PC-3 (cell line): ENCODE data around the gene SH3RF2. TPM values are rescaled to one million over a fixed set of nuclear protein-coding genes. Genes with fewer than 3 reads are reported as not detected.

Source experiments
- ATAC-seq: fragments of 200-7000 bp; cut with Tn5 transposase; 2 replicates; pipeline ENCODE4 v1.9.1; 2020; ENCODE audit warnings: mild to moderate bottlenecking, moderate library complexity
- BruUV-seq: library from RNA; stranded (reverse); fragments of 400-500 nt; replicated peaks from 2 replicates; lab custom pipeline; 2021; lab: Mats Ljungman, UMichigan
- CTCF ChIA-PET: fragments of 300-600 bp; sonication (Branson Sonifier 250); formaldehyde crosslinking; loops from one replicate; lab custom pipeline; 2022; ENCODE audit warnings: antibody characterized with exemption; lab: Charles Lee
- POLR2A ChIA-PET: fragments of 300-600 bp; sonication (Branson Sonifier 250); formaldehyde crosslinking; loops from one replicate; lab custom pipeline; 2022; ENCODE audit warnings: antibody characterized with exemption; ENCODE audit not compliant: unreplicated experiment; lab: Charles Lee
- DNase-seq: peaks from one replicate; pipeline ENCODE4 v3.0.0-alpha.2; 2015
- H2AFZ ChIP-seq: fragments of 300-600 bp; sonication (generic); 2 replicates; pipeline ENCODE4 v1.6.0; 2016; ENCODE audit warnings: antibody characterized with exemption, low read length
- H3F3A ChIP-seq: fragments of 300-600 bp; sonication (generic); one replicate; pipeline ENCODE4 v1.6.0; 2017; ENCODE audit warnings: antibody characterized with exemption, low read length, control low read depth, mild to moderate bottlenecking; ENCODE audit not compliant: unreplicated experiment
- H3K27ac ChIP-seq: fragments of 300-600 bp; sonication (generic); 2 replicates; pipeline ENCODE4 v1.5.1; 2016; ENCODE audit warnings: mild to moderate bottlenecking, low read length
- H3K27me3 ChIP-seq: fragments of 300-600 bp; sonication (generic); 2 replicates; pipeline ENCODE4 v1.6.1; 2016; ENCODE audit warnings: low read length, mixed read lengths
- H3K36me3 ChIP-seq: fragments of 300-600 bp; sonication (generic); 2 replicates; pipeline ENCODE4 v1.6.1; 2016; ENCODE audit warnings: low read depth, mixed run types, low read length, mixed read lengths
- H3K4me1 ChIP-seq: fragments of 300-600 bp; sonication (generic); 2 replicates; pipeline ENCODE4 v1.5.1; 2016; ENCODE audit warnings: low read length; ENCODE audit not compliant: insufficient read depth
- H3K4me2 ChIP-seq: fragments of 300-600 bp; sonication (generic); 2 replicates; pipeline ENCODE4 v1.6.0; 2016; ENCODE audit warnings: low read length
- H3K4me3 ChIP-seq: fragments of 300-600 bp; sonication (generic); 2 replicates; pipeline ENCODE4 v1.5.1; 2016; ENCODE audit warnings: mild to moderate bottlenecking, low read length, mixed read lengths
- H3K79me2 ChIP-seq: fragments of 300-600 bp; sonication (generic); 2 replicates; pipeline ENCODE4 v1.6.1; 2017; ENCODE audit warnings: low read length, mixed read lengths
- H3K9ac ChIP-seq: fragments of 300-600 bp; sonication (generic); 2 replicates; pipeline ENCODE4 v1.6.0; 2016; ENCODE audit warnings: mild to moderate bottlenecking, low read length
- H3K9me2 ChIP-seq: fragments of 300-600 bp; sonication (generic); replicated peaks from 2 replicates; pipeline ENCODE4 v1.6.1; 2016; ENCODE audit warnings: mixed run types, low read length, mixed read lengths
- H3K9me3 ChIP-seq: fragments of 300-600 bp; sonication (generic); 2 replicates; pipeline ENCODE4 v1.6.1; 2016; ENCODE audit warnings: low read length, mixed read lengths
- H4K20me1 ChIP-seq: fragments of 300-600 bp; sonication (generic); 2 replicates; pipeline ENCODE4 v1.6.1; 2016; ENCODE audit warnings: low read length, mixed read lengths
- CTCF ChIP-seq: fragments of 300-600 bp; sonication (generic); conservative IDR thresholded peaks from 2 replicates; pipeline ENCODE4 v1.5.1; 2017; ENCODE audit warnings: antibody characterized with exemption, low read depth, mild to moderate bottlenecking, low read length
- EZH2 ChIP-seq: fragments of 300-600 bp; sonication (generic); IDR thresholded peaks from one replicate; pipeline ENCODE4 v1.6.1; 2017; ENCODE audit warnings: antibody characterized with exemption, mild to moderate bottlenecking, low read length; ENCODE audit not compliant: unreplicated experiment
- EZH2phosphoT487 ChIP-seq: fragments of 300-600 bp; sonication (generic); IDR thresholded peaks from 2 replicates; pipeline ENCODE4 v1.6.1; 2018; ENCODE audit warnings: mild to moderate bottlenecking, antibody characterized with exemption, low read length, borderline replicate concordance
- intact Hi-C: fragments of 100-400 bp; cut with micrococcal nuclease; formaldehyde crosslinking; loops from 2 replicates; pipeline ENCODE4 v1.9.0; 2023
- total RNA-seq: library from RNA; depleted of rRNA; stranded (reverse); fragments of >200 nt; gene quantifications from 2 replicates; pipeline ENCODE4 v1.2.3, GENCODE V29; 2014

Gene SH3RF2
- total RNA-seq, 1 experiment from 2014 or later, result 5.9 TPM

DNA sequence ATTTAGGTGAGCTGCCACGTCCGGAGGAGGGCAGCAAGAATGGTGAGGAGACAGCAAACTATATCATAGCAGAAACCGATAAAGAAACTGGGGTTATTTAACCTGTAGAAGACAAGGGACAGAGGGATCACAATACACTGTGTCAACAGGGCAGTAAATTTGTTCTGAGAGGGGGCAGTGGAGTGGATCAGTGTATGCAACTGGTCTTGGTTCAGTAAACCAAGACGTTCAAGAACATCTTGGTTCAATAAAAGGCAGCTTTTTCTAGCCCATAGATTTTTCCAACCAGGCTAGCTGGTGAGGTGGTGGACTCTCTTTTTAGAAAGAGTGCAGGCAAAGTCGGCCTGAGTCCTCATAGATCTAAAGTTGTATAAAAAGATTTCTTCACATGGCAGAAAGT lies 113.7 kb downstream of the SH3RF2 start:
- Histone ChIP-seq H3K27ac (no peak overlapping the region), H3K27me3 (no peaks in the 10 kb centered on the region), H3K79me2 (no peaks in the 10 kb centered on the region), H3K9me2 (no peaks in the 10 kb centered on the region), H4K20me1 (no peaks in the 10 kb centered on the region), H3K36me3 (no peaks in the 10 kb centered on the region), H3F3A (no peaks in the 10 kb centered on the region), H3K9me3 (no peaks in the 10 kb centered on the region), H3K9ac (no peak overlapping the region), H3K4me3 (no peak overlapping the region), H3K4me1 (peaks cover 20% of the 10 kb centered on the region; the same call in 1 of the 2 replicates), H3K4me2 (no peak overlapping the region), H2AFZ (no peak overlapping the region)
- intact Hi-C loops, result no loop called here
- ChIA-PET CTCF (interaction anchor here (0.6 kb wide), 1 partner anchor 1988 kb away, joined by 4 read pairs; no protein-coding TSS in a partner anchor), POLR2A (interaction anchor here (0.7 kb wide), 1 partner anchor 205 kb away, joined by 4 read pairs; no protein-coding TSS in a partner anchor)
- BruUV-seq, result no TSS peak
- ATAC-seq (no peak), DNase-seq (no peak)
- TF ChIP-seq EZH2 (no peak), EZH2phosphoT487 (no peak), CTCF (no peak)

DNA sequence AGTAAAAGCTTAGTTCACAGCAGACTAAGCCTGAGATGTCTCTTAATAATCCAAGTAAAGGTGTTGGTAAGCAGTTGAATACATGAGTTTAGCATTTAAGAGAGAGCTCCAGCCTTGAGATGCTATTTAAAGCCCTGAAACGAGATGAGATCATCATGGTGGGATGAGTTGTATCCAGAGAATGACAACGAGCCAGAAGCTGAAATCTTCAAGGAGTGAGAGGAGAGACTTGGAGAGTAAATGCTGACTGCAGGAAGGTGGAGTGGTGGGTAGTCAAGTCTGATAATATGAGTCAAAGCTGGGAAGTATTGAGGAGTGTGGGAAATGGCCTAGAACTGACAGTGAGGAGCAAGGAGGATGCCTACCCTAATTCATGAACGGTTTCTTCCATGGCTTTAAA lies 115.3 kb downstream of the SH3RF2 start:
- H3K9me3 ChIP-seq, result no peaks in the 10 kb centered on the region
- no peak overlapping the region for H3K9ac ChIP-seq
- H3K79me2 ChIP-seq, result no peaks in the 10 kb centered on the region
- ATAC-seq, result no peak
- TF ChIP-seq EZH2 (no peak), EZH2phosphoT487 (no peak), CTCF (no peak)
- H3F3A ChIP-seq, result no peaks in the 10 kb centered on the region
- H3K27me3 ChIP-seq, result peaks cover 14% of the 10 kb centered on the region; the same call in 1 of the 2 replicates
- no peak overlapping the region for H3K4me3 ChIP-seq
- no peak for DNase-seq
- no peaks in the 10 kb centered on the region for H4K20me1 ChIP-seq
- no peaks in the 10 kb centered on the region for H3K9me2 ChIP-seq
- no TSS peak for BruUV-seq
- ChIA-PET CTCF (no interaction called here), POLR2A (interaction anchor here (0.6 kb wide), 2 partner anchors 81 to 197 kb away, joined by 4 to 5 read pairs; no protein-coding TSS in a partner anchor)
- peaks cover 20% of the 10 kb centered on the region; the same call in 1 of the 2 replicates for H3K4me1 ChIP-seq
- intact Hi-C loops, result no loop called here
- no peak overlapping the region for H3K4me2 ChIP-seq
- H3K36me3 ChIP-seq, result no peaks in the 10 kb centered on the region
- no peak overlapping the region for H2AFZ ChIP-seq
- no peak overlapping the region for H3K27ac ChIP-seq

DNA sequence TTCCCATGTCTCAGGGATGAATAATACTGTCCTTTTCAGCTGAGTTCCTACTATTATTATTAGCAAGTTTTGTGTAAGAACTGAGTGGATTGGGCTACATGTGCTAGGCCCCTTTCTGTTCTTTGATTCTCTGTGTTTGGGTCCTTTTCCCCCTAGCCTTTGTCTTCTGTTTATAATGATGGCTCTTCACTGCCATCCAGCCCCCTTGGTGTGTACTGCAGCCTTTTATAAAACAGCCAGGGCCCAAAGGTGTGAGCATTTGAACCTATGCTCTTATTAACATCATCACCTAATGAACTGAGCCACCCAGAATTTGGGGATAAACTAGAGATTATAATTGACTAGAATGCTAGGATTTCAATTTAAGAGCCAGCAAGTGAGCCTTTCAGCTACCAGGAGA lies 116.4 kb downstream of the SH3RF2 start:
- DNase-seq (peak; percentile 48), ATAC-seq (peak; percentile 44)
- H3K4me2 ChIP-seq, result no peak overlapping the region
- no peak overlapping the region for H3K4me3 ChIP-seq
- H3K4me1 ChIP-seq, result peaks cover 9% of the 10 kb centered on the region; the same call in 1 of the 2 replicates
- POLR2A ChIA-PET, result interaction anchor here (0.5 kb wide), 1 partner anchor 218 kb away, joined by 5 read pairs; the partner anchor contains the start of gene PRELID2
- TF ChIP-seq CTCF, result peak; percentile 81
- TF ChIP-seq EZH2, result no peak
- TF ChIP-seq EZH2phosphoT487, result no peak
- CTCF ChIA-PET, result no interaction called here
- no peak overlapping the region for H2AFZ ChIP-seq
- peaks cover 21% of the 10 kb centered on the region; the same call in 1 of the 2 replicates for H3K27me3 ChIP-seq
- H3K9me2 ChIP-seq, result no peaks in the 10 kb centered on the region
- H3K9me3 ChIP-seq, result no peaks in the 10 kb centered on the region
- no peaks in the 10 kb centered on the region for H3F3A ChIP-seq
- H3K36me3 ChIP-seq, result no peaks in the 10 kb centered on the region
- H3K79me2 ChIP-seq, result no peaks in the 10 kb centered on the region
- intact Hi-C loops, result no loop called here
- no peaks in the 10 kb centered on the region for H4K20me1 ChIP-seq
- no TSS peak for BruUV-seq
- H3K9ac ChIP-seq, result no peak overlapping the region
- H3K27ac ChIP-seq, result no peak overlapping the region
